Raji (cell line): Measurements from ENCODE around the gene PPP1CC.

ENCODE experiments used
- POLR2A ChIP-seq: IDR thresholded peaks from 2 replicates; pipeline ENCODE4 v1.6.1; 2011; ENCODE audit warnings: low read depth, low read length, control low read depth; ENCODE audit not compliant: insufficient read depth

The PPP1CC gene

DNA sequence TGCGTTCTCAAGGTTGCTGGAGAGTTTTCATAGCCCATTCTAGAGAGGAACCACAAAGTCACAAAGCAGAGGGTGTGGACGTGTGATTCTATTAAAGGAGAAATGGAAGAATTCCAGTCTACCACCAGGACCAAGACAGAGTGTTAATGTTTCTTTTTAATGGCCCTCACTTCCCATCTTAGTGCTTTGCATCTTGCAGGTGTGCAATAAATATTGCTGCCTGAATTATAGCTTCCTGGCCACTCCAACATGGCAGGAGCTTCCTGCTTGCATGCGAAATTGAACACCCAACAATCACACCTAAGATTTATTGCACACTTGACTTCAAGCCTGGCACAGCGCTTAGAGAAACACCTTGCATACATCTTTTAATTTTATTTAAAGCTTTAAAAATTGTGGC is 22.4 kb upstream of the PPP1CC start:
- TF ChIP-seq POLR2A, result no peak

DNA sequence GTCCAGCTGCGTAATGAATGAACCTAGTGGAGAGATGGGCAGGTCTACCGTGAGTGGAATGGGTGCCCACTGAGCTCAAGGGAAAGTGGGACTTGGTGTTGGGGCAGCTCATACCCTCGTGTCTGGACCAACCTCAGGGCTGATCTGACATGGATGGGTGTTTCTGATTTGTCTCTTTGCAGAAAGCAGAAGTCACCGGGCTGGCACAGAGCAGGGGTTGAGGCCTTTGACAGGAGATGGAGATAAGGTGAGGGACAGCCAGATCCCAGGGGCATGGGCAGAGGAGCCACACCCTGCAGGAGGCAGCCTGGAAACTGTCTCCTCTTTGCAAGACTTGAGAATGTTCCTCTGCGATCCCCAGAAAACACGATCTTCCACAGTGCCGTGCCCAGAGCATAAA is 20.9 kb upstream of the PPP1CC start:
- no peak for TF ChIP-seq POLR2A

DNA sequence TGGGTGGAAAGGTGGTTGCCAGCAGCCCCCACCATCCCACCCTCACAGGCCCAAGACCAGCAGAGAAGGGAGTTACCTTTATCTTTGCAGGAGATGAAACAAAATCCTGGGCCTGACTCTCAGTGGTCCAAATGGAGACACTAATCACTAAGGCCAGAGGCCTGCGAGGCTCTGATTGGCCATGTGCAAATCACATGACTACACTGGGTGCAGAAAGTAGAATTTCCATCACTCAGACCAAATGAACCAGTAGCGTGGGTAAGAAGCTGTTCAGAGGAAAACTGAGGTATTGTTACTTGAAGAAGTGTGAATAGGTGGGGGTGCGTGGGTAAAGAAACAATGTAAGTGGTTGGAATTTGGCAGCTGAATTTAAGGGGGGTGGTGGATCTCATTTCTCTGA is 20.2 kb upstream of the PPP1CC start:
- TF ChIP-seq POLR2A, result no peak

DNA sequence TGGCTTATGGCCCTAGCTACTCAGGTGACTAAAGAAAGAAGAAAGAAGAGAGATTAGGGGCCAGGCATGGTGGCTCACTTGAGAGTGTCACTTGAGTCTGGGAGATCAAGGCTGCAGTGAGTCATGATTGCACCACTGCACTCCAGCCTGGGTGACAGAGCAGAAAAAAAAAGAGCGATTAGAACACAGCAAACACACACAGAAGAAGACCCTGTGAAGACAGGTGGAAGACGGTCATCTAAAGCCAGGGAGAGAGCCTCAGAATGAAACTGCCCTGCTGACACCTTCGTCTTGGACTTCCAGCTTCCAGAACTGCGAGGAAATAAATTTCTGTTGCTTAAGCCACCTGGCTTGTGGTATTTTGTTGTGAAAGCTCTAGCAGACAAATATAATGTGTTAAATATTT is 17.5 kb upstream of the PPP1CC start:
- no peak for TF ChIP-seq POLR2A

DNA sequence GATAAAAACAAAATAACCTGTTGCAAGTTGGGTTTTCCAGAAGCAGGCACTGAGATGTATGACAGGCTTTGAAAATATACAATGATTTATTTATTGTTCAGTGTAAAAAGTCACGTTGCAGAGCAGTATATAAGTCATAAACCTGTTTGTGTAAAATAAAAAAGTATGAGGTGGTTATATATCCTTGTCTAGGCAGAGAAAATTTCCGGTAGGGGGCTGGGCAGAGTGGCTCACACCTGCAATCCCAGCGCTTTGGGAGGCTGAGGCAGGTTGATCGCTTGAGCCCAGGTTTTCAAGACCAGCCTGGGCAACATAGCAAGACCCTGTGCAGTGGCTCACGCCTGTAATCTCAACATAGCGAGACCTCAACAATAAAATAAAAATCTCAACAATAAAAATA is 16.2 kb upstream of the PPP1CC start:
- TF ChIP-seq POLR2A, result no peak

DNA sequence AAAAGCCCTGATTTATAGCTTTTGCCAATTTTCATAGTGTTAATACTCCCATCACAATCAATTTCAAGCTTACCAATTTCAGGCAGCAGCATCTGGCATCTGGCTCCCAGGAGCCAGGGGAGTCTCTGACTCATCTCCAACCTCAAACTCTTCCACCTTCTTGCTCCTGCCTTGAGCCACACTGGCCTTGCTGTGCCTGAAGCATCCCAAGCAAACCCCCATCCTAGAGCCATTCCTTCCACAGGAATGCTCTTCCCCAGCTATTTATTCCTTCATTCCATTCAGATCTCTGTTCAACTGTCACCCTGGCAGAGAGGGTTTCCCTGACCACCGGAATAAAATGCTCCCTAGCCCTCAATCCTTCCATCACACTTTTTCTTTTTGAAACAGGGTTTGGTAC is 13.9 kb upstream of the PPP1CC start:
- no peak for TF ChIP-seq POLR2A

DNA sequence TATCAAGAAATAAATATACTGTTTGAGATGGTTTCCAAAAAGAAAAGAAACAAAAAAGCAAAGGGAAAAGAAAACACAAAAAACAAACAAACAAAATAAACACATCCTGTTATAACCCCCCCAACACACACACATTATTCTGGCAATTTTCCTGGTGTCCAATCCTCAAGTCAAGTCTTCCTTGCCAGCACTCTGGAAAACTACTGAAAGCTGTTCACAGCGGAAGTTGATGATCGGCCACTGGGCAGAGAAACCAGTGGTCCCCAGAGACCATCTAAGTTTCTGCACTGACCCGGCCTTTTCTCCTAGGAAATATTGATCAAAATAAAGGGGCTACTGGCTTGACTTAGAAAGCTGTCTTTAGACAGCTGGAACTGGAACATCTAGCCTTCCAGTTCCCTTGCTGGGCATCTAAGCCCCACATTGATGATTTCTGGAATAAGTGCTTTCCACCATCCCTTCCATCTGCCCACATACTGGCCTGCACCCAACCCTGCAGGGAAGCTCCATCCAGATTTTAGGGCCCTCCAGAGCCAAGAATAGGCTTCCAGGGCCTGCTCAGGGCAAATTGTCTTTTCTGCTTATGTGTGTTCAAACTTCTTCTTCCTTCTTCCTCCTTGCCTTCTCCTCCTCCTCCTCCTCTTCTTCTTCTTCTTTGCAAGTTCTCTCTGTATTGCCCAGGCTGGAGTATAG is 11.6 kb upstream of the PPP1CC start:
- TF ChIP-seq POLR2A, result no peak

DNA sequence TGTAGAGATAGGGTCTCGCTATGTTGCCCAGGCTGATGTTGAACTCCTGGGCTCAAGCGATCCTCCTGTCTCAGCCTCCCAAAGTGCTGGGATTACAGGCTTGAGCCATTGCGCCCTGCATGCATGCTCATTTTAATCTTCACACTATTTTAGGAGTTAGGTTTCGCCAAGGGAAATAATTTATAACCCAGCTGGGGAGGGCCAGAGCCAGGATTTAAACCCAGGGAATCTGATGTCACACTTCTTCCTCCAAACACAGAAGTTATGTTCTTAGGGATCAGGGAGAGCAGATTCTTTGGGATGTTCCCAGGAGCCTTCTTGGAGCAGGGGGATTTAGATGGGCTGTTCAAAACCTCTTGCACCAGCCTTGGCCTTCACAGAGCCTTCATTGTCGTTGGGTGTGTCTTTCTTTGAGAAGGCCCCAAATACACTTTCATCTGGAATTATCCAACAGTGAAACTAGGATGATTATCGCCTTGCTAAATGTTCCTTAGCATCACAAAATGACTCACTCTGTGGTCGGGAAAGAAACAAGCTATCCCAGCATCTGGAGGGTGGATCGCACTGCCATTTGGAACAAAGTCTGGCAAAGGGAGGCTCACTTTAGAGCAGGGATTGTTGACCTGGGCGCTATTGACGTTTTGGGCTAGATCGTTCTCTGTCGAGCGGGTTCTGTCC is 8.2 kb upstream of the PPP1CC start:
- TF ChIP-seq POLR2A, result no peak

DNA sequence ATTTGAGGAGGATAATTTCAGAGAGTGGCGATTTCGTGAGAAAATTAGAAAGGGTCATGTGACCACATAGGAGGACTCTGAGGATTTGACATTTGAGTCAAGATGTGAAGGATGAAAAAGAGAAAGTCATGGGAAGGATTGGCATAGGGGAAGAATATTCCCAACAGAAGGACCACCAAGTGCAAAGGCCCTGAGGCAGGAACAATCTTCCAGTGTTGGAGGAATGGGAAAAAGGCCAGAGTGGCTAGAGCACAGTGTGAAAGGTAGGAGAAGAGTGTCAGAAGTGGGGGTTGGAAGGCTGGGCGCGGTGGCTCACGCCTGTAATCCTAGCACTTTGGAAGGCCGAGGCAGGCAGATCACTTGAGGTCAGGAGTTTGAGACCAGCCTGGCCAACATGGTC is 3.9 kb upstream of the PPP1CC start:
- no peak for TF ChIP-seq POLR2A

DNA sequence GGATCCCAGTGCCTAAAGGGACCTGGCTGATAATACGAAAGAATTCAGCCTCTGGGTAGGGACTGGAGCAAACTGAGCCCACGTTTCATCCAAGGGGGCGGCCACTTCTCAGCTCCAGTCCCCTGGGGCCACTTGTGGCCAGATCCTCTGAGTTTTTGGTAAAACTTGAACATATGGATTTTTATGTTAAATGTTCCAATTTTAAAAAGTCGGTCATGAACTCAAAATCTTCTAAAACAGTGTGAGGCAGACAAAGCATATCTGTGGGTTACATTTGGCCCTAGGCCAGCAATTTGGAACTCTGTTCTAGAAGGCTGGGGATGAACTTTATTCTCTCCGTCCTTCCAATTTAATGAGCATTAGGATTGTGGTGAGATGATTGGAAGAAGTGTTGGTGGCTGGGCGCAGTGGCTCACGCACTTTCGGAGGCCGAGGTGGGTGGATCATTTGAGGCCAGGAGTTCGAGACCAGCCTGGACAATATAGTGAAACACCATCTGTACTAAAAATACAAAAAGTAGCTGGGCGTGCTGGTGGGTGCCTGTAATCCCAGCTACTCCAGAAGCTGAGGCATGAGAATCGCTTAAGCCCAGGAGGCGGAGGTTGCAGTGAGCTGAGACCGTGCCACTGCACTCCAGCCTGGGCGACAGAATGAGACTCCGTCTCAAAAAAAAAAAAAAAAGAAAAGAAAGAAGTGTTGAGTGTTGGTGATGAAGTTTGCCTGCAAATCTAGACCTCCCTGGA is 3.0 kb upstream of the PPP1CC start:
- no peak for TF ChIP-seq POLR2A

DNA sequence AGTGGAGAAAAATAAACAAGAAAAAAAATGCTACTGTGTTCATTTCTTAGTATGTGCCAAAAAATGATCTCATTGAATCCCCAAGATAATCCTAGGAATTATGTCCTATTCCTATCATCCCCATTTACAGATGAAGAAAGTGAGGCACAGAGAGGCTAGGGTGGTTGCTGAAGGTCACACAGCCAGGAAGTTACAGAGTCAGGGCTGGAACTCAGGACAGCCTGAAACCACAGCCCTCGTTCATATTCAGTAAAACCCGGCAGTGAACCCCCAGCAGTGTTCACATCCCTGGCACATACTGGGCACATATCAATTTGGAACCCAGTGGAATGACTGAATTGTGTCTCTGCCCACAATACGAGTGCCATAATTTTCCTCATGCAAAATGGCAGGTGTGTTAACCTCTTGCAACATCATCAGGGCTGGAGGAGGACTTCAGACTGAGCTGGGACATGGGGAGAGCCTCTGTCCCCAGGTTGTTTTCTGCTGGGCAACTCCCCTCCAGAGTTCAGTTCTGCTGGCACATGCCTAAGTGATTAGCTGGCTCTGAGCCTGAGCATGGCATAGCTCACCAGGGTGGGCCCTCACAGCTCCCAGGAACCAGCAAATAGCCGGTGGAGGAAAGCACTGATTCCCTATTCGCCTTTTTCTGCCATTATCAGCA is 2.0 kb upstream of the PPP1CC start:
- no peak for TF ChIP-seq POLR2A

DNA sequence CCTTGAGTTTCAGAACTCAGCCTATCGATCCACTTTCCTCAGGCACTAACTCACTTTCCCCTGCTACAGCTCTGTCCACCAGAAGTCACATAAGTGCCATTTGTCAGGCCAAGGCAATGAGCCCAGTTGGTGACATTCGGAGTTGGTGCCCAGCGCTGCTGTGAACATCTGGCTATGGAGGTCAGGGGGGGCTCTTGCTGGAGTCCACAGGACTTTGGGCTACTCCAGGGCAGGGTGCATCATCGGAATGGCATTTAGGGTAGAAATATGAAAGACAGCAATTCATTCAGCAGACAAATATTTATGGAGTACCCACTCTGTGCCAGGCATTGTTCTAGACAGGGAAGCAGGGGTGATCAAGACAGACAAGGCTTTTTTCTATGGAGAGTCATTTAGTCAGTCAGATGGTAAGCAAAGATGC is 1.5 kb upstream of the PPP1CC start:
- no peak for TF ChIP-seq POLR2A

DNA sequence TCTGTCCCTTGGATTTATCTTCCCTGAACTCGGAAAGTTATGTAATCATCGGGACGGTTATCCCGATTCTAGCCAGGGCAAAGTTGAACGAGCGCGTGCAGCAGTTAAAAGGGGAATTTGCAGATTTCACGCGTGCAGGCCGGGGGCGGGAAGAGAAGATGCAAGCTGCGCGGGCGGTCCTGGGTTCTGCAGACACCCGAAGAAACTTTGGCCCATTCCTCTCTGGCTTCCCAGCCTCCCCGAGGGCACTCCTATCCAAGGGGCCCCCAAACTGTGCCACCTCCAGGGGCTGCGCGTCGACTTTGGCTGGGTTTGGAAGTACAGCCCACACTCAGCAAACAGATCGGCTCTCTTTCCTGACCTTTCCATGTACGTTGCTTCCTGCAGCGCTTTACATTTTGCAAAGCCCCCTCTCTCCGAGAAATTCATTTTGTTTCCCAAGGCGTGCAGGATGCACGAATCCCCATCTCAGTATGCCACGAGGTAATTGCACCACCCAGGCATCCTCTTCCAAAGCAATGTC is 941 bp upstream of the PPP1CC start:
- no peak for TF ChIP-seq POLR2A

DNA sequence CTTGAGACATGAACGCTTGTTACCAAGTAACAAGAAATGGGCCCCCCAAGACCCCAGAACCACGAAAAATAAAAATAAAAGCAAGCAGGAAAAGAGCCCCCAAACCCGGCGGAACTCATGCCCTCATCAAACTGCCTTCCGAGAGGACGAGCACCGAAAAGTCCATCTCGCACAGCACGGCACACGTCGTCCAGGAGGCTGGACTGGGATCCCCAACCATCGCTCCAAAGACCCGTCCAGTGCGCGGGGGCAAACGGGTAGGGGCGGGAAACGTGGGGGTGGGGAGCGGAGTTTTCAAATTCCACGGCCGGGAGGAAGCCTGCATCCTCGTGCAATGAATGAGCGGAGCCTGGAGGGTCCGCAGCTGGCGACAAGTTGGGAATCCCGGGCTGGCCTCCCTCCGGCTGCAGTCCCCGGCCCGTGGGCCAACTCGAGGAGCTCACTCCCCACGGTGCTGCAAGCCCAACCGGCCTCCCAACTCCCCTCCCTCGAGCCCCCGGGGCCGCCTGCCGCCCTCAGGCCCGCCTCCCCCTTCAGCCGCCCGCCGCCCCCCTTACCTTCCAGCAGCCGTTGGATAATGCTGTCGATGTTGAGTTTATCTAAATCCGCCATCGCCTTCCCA is 484 bp downstream of the PPP1CC start:
- TF ChIP-seq POLR2A, result no peak

DNA sequence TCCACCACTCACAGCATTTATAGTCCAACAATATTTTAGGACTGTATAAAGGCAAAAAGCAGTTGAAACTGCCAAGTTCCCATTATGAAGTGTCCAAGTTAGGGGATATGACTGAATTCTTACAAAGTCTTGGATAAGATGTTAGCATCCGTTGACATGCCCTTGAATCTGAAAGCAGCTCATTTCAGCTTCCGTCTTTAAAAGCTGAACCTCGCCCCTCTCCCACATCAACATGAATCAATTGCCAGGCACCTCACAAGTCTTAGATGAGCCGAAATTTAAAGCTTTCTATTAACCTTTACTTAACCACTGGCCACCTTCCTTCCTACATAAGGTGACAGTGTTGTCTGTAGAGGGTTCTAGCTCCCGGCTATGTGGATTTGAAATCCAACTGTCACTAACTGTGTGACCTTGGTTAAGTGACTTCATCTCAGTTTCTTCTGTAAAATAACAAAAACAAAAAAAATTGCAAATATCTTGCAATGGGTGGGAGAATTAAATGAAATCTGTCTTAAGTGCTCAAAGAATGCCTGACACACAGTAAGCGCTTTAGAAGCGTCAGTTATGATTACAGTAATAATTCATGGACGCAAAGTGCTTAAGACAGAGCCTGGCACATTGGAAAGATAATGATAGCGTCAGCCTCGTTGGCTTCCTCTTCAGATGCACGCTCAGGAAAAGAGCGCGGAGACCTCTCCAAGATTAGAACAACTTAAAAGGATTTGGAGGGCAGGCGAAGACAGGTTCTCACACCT is 1.2 kb downstream of the PPP1CC start:
- TF ChIP-seq POLR2A, result no peak

DNA sequence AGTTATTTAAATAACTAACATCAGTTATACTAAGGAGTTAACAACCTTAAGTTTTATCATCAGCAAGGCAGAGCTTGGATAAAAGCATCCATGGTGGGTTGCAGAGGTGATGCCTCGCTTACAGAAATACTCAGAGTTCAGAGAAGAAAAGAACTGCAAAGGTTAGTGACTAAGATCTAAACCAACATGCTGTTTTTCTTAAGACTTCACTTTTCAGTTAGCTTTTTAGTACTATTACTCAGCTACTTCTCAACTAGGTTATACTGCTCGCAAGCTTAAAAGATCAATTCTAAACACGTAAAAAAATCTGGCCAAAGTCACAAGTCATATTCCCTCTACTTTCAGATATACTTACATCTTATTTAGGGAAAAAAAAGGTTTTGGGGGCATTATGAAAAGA is 2.8 kb downstream of the PPP1CC start:
- TF ChIP-seq POLR2A, result no peak
